Karpas-422 (cell line): ENCODE results near the gene SERINC5. TPM values are rescaled to one million over a fixed set of nuclear protein-coding genes. Genes with fewer than 3 reads are reported as not detected.

Experiments used
- DNase-seq: peaks from one replicate; pipeline ENCODE4 v3.0.0-alpha.2; 2015
- H2AFZ ChIP-seq: fragments of 200-600 bp; sonication (generic); 2 replicates; pipeline ENCODE4 v1.6.1; 2014; ENCODE audit warnings: antibody characterized with exemption, low read length, mixed read lengths
- H3K27ac ChIP-seq: fragments of 200-600 bp; sonication (generic); 2 replicates; pipeline ENCODE4 v1.5.1; 2014; ENCODE audit warnings: mild to moderate bottlenecking, low read length, moderate library complexity
- H3K27me3 ChIP-seq: fragments of 200-600 bp; sonication (generic); 2 replicates; pipeline ENCODE4 v1.6.1; 2014; ENCODE audit warnings: low read length, mixed read lengths
- H3K36me3 ChIP-seq: fragments of 200-600 bp; sonication (generic); 2 replicates; pipeline ENCODE4 v1.6.1; 2014; ENCODE audit warnings: low read length, mixed read lengths; ENCODE audit not compliant: insufficient read depth
- H3K4me1 ChIP-seq: fragments of 200-600 bp; sonication (generic); 2 replicates; pipeline ENCODE4 v1.6.1; 2014; ENCODE audit warnings: mild to moderate bottlenecking, low read length, mixed read lengths
- H3K4me2 ChIP-seq: fragments of 200-600 bp; sonication (generic); 2 replicates; pipeline ENCODE4 v1.6.1; 2014; ENCODE audit warnings: low read length, low read depth, mild to moderate bottlenecking; ENCODE audit not compliant: poor library complexity, severe bottlenecking
- H3K4me3 ChIP-seq: fragments of 200-600 bp; sonication (generic); 2 replicates; pipeline ENCODE4 v1.5.1; 2014; ENCODE audit warnings: mild to moderate bottlenecking, antibody characterized with exemption, low read length, mixed read lengths
- H3K79me2 ChIP-seq: fragments of 200-600 bp; sonication (generic); 2 replicates; pipeline ENCODE4 v1.6.1; 2014; ENCODE audit warnings: mild to moderate bottlenecking, low read length, mixed read lengths
- H3K9ac ChIP-seq: fragments of 200-600 bp; sonication (generic); 2 replicates; pipeline ENCODE4 v1.6.0; 2014; ENCODE audit warnings: low read length
- H3K9me2 ChIP-seq: fragments of 200-600 bp; sonication (generic), shearing (Covaris generic); replicated peaks from 2 replicates; pipeline ENCODE4 v1.6.0; 2014; ENCODE audit warnings: mild to moderate bottlenecking, low read length, moderate library complexity; ENCODE audit not compliant: insufficient read depth
- H3K9me3 ChIP-seq: fragments of 300-700, 200-600 bp; sonication (generic); 2 replicates; pipeline ENCODE4 v1.6.1; 2014; ENCODE audit warnings: low read length, mixed read lengths
- H4K20me1 ChIP-seq: fragments of 200-600 bp; sonication (generic); 2 replicates; pipeline ENCODE4 v1.6.1; 2014; ENCODE audit warnings: mild to moderate bottlenecking, antibody characterized with exemption, low read length, low read depth; ENCODE audit not compliant: insufficient read depth
- total RNA-seq: library from RNA; depleted of rRNA; stranded (reverse); fragments of >200 nt; shearing (Covaris generic); gene quantifications from 2 replicates; pipeline ENCODE4 v1.2.3, GENCODE V29; 2014; ENCODE audit warnings: low replicate concordance

The SERINC5 gene
- total RNA-seq, 1 experiment from 2014 or later, result 4.4 TPM

DNA sequence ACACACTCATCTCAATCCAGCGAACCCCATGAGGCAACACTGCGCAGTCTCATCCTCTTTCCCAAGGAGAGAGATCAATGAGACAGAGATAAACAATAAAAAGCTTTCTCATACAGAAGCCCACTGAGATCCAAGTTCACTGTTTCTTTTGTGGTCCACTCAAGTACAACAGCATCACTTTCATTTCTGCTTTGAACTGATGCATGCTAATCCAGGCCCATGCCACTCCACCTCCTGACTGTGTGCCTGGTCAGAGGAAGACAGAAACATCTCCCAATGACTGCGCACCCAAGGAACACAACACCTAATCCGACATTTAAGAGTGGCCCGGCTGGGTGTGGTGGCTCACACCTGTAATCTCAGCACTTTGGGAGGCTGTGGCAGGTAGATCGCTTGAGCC is 104.0 kb downstream of the SERINC5 start:
- H3K4me1 ChIP-seq, result no peaks in the 10 kb centered on the region
- H3K36me3 ChIP-seq, result no peaks in the 10 kb centered on the region
- H3K9me2 ChIP-seq, result no peaks in the 10 kb centered on the region
- H3K4me2 ChIP-seq, result no peak overlapping the region
- H4K20me1 ChIP-seq, result no peaks in the 10 kb centered on the region
- no peak overlapping the region for H3K9ac ChIP-seq
- no peaks in the 10 kb centered on the region for H3K79me2 ChIP-seq
- H3K27me3 ChIP-seq, result no peaks in the 10 kb centered on the region
- no peak overlapping the region for H3K4me3 ChIP-seq
- DNase-seq, result no peak
- H3K9me3 ChIP-seq, result no peaks in the 10 kb centered on the region
- H2AFZ ChIP-seq, result no peak overlapping the region
- H3K27ac ChIP-seq, result no peak overlapping the region

DNA sequence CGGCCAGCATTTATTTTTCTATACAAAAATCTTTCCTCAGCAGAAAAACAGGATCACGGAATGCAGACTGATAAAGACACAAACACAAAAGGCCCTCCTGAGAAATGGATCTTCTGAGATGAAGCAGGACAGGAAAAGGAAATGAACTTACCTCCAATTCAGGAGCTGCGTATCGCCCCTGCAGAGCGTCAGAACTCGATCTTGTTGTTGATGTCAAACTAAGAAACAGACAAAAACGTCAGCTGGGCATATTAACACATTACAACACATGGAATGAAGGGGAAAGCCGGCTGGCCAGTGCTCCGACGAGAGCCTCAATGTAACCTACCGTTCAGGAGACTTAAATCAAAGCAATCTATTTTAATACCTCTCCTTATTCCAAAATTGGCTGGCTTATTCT is 105.1 kb downstream of the SERINC5 start:
- Histone ChIP-seq H4K20me1 (no peaks in the 10 kb centered on the region), H2AFZ (no peak overlapping the region), H3K36me3 (no peaks in the 10 kb centered on the region), H3K4me2 (no peak overlapping the region), H3K9me2 (no peaks in the 10 kb centered on the region), H3K79me2 (no peaks in the 10 kb centered on the region), H3K9me3 (no peaks in the 10 kb centered on the region), H3K9ac (no peak overlapping the region), H3K4me3 (no peak overlapping the region), H3K27ac (no peak overlapping the region), H3K4me1 (no peaks in the 10 kb centered on the region), H3K27me3 (no peaks in the 10 kb centered on the region)
- no peak for DNase-seq

DNA sequence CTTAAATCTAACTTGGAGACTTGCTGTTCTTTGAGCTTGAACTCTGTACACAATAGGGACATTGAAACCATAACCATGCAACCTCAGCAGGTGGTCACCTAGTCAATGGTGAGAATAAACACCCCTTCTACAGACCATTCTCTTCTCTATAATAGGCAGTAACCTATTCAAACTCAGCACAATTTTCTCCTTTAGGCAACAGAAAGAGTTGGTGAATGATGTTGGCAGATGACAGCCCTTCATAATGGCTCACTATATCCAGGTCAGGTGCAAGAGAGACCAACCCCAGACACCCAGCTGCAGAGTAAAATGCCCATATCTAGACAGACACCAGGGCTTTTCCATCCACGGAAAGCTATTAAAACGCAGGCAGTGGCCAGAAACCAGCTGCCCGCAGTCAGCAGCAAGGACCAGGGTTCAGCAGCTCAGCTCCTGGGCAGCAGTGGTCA is 106.7 kb downstream of the SERINC5 start:
- no peaks in the 10 kb centered on the region for H3K9me3 ChIP-seq
- no peak overlapping the region for H3K4me3 ChIP-seq
- no peak for DNase-seq
- H3K4me1 ChIP-seq, result no peaks in the 10 kb centered on the region
- H3K36me3 ChIP-seq, result no peaks in the 10 kb centered on the region
- H3K27ac ChIP-seq, result no peak overlapping the region
- H3K79me2 ChIP-seq, result no peaks in the 10 kb centered on the region
- no peak overlapping the region for H2AFZ ChIP-seq
- H3K9ac ChIP-seq, result no peak overlapping the region
- no peak overlapping the region for H3K4me2 ChIP-seq
- no peaks in the 10 kb centered on the region for H4K20me1 ChIP-seq
- H3K27me3 ChIP-seq, result no peaks in the 10 kb centered on the region
- no peaks in the 10 kb centered on the region for H3K9me2 ChIP-seq

DNA sequence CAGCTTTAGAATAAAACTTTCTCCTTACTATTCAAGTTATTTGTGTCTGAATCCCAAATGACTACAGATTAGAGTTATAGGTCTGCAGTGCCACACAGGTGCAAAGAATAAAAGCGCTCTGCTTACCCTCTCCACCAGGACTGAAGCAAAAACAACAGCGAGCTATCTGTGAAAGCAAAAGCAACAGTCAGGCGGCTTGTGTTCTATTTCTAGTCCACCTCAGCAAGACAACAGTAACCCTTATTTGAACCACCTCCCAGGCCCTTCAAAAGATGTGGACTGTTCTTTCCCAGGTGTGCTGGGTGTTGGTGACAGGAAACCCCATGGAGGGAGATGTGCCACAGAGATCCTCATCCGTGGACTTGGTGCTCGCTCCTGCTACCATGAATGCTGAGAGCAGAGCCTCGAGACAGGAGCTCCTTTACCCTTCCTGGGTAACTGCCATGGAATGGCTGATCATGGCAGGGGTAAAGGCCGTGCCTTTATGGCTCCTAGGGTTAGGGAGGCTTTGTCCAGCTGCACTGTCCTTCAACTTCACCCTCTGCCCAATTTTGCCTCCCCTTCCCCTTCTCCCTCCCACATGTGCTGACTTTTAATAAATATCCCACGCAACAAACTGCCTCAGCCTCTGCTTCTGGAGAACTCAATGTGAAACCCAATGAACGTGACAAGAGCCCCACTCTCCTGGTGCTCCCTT is 108.6 kb downstream of the SERINC5 start:
- Histone ChIP-seq H3K79me2 (no peaks in the 10 kb centered on the region), H3K4me1 (peaks cover 15% of the 10 kb centered on the region), H3K4me3 (no peak overlapping the region), H3K27ac (no peak overlapping the region), H3K9me3 (no peaks in the 10 kb centered on the region), H4K20me1 (no peaks in the 10 kb centered on the region), H3K36me3 (no peaks in the 10 kb centered on the region), H3K9ac (no peak overlapping the region), H3K4me2 (no peak overlapping the region), H3K9me2 (no peaks in the 10 kb centered on the region), H3K27me3 (no peaks in the 10 kb centered on the region), H2AFZ (no peak overlapping the region)
- no peak for DNase-seq

DNA sequence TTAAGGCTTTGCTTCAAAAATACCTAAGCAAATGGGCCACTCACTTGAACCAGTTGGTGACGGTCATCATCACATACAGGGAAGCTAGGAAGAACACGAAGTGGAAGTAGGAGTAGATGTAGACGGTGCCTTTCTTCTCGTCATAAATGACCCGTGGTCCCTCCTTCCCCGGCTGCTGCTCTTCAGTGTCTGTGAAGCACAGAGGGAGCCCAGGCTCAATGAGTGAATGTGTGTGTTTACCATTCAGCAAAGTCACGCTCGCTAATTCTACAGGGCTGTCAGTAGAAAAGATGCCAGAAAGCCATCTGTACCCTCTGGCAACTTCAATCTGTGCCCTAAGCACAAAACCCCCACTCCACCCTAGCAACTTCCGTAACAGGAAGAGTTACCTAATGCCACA is 109.8 kb downstream of the SERINC5 start:
- no peaks in the 10 kb centered on the region for H3K27me3 ChIP-seq
- H3K4me3 ChIP-seq, result no peak overlapping the region
- no peaks in the 10 kb centered on the region for H3K9me2 ChIP-seq
- DNase-seq, result peak; percentile 20
- no peaks in the 10 kb centered on the region for H3K9me3 ChIP-seq
- H2AFZ ChIP-seq, result no peak overlapping the region
- no peak overlapping the region for H3K27ac ChIP-seq
- H3K9ac ChIP-seq, result no peak overlapping the region
- no peaks in the 10 kb centered on the region for H3K79me2 ChIP-seq
- H3K36me3 ChIP-seq, result no peaks in the 10 kb centered on the region
- H4K20me1 ChIP-seq, result no peaks in the 10 kb centered on the region
- H3K4me2 ChIP-seq, result no peak overlapping the region
- H3K4me1 ChIP-seq, result peaks cover 15% of the 10 kb centered on the region

DNA sequence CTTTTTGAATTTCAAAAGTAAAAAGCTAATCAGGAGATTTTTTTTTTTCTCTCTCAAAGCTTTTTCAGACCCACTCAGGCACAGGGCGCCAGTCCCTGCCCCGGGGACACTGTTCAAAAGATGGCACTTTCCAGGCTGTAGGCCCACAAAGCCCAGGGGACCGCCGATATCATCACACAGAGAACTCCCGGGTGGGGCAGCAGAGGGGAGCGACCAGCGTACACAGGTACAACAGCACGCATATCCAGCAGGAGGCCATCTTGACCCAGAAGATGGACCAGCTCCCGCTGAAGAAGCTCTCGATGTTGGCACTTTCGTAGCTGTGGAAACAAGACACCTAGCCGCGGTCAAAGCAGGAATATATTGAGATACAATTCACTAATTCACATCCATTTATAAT is 112.4 kb downstream of the SERINC5 start:
- no peaks in the 10 kb centered on the region for H3K79me2 ChIP-seq
- no peak overlapping the region for H3K9ac ChIP-seq
- no peaks in the 10 kb centered on the region for H3K36me3 ChIP-seq
- H3K4me2 ChIP-seq, result peak overlapping the region; percentile 37
- no peak overlapping the region for H2AFZ ChIP-seq
- H3K4me1 ChIP-seq, result peaks cover 15% of the 10 kb centered on the region
- no peaks in the 10 kb centered on the region for H3K9me3 ChIP-seq
- no peak overlapping the region for H3K27ac ChIP-seq
- H4K20me1 ChIP-seq, result no peaks in the 10 kb centered on the region
- no peak for DNase-seq
- H3K9me2 ChIP-seq, result no peaks in the 10 kb centered on the region
- H3K4me3 ChIP-seq, result 0 out of 2 replicates have a peak overlapping the region, but pooled peaks have one; percentile 1
- no peaks in the 10 kb centered on the region for H3K27me3 ChIP-seq

DNA sequence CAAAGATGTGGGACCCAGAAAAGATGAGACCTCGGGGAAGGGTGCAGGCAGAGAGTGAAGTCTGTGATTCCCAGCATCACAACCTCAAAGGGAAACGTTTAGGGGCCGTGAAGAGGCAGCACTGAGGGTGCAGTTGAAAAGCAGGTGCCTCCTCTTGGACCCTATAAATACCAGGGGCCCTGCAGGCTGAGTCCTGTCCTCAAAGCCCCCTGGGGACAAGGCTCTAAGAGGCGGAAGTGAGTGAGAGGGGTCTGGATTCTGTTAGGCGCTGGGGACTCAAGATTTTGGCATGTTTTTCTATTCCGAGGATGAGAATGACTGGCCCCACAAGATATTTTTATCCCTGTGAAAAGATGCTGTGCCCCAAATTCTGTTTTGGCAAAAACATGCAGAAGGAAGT is 112.9 kb downstream of the SERINC5 start:
- H2AFZ ChIP-seq, result no peak overlapping the region
- peak; percentile 64 for DNase-seq
- peaks cover 15% of the 10 kb centered on the region for H3K4me1 ChIP-seq
- H3K4me2 ChIP-seq, result peak overlapping the region; percentile 37
- H3K27ac ChIP-seq, result no peak overlapping the region
- H3K9me2 ChIP-seq, result no peaks in the 10 kb centered on the region
- H3K9ac ChIP-seq, result no peak overlapping the region
- H3K4me3 ChIP-seq, result 0 out of 2 replicates have a peak overlapping the region, but pooled peaks have one; percentile 1
- H3K36me3 ChIP-seq, result no peaks in the 10 kb centered on the region
- no peaks in the 10 kb centered on the region for H4K20me1 ChIP-seq
- H3K79me2 ChIP-seq, result no peaks in the 10 kb centered on the region
- H3K9me3 ChIP-seq, result no peaks in the 10 kb centered on the region
- no peaks in the 10 kb centered on the region for H3K27me3 ChIP-seq

DNA sequence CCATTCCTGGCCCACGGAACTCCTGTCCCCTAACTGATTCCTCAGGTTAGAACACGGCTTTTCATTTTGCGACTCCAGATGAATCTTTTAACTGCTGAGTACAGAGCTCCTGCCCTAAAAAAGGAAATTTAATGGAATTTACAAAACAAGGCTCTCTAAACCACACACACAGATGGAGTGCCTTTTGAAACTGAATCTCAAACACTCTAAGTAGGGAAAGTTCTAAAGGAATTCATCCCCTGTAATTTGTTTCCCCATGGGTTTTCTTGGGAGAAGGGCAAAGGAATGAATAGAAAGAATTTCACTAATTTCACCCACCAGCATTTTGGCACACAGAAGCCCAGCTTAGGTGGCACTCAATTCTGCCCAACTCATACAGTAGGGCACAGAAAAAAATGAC is 114.2 kb downstream of the SERINC5 start:
- H3K27ac ChIP-seq, result no peak overlapping the region
- H3K9ac ChIP-seq, result no peak overlapping the region
- H3K4me3 ChIP-seq, result no peak overlapping the region
- H4K20me1 ChIP-seq, result no peaks in the 10 kb centered on the region
- no peak for DNase-seq
- no peaks in the 10 kb centered on the region for H3K9me2 ChIP-seq
- H3K27me3 ChIP-seq, result no peaks in the 10 kb centered on the region
- H3K9me3 ChIP-seq, result no peaks in the 10 kb centered on the region
- no peak overlapping the region for H2AFZ ChIP-seq
- no peaks in the 10 kb centered on the region for H3K79me2 ChIP-seq
- H3K4me1 ChIP-seq, result peaks cover 15% of the 10 kb centered on the region
- H3K36me3 ChIP-seq, result no peaks in the 10 kb centered on the region
- H3K4me2 ChIP-seq, result no peak overlapping the region
